ENCODE data around the gene HJURP.

The HJURP gene

GRCh38 chr2:233849607-233850271, 4.6 kb downstream of the HJURP start:
- no peak for DNase-seq (ENCODE audit: low read depth)

GRCh38 chr2:233848276-233848675, 6.1 kb downstream of the HJURP start:
- DNase-seq (ENCODE audit: low read depth) = no peak

- DNase-seq (ENCODE audit: low read depth) = no peak
These were observed 7.0 kb downstream of the HJURP start for GRCh38 chr2:233847248-233847898.

- DNase-seq (ENCODE audit: low read depth) = no peak
These were observed 7.7 kb downstream of the HJURP start for GRCh38 chr2:233846387-233847247.

- DNase-seq (ENCODE audit: low read depth) = no peak
These were observed 8.9 kb downstream of the HJURP start for GRCh38 chr2:233845301-233846060.

- no peak for DNase-seq (ENCODE audit: low read depth)
These were observed 9.5 kb downstream of the HJURP start for GRCh38 chr2:233844836-233845235.

- DNase-seq (ENCODE audit: low read depth) = no peak
These were observed 10.1 kb downstream of the HJURP start for GRCh38 chr2:233844064-233844807.

GRCh38 chr2:233841183-233841582, 13.2 kb downstream of the HJURP start:
- DNase-seq (ENCODE audit: low read depth) = no peak

GRCh38 chr2:233840520-233840919, 13.8 kb downstream of the HJURP start:
- no peak for DNase-seq (ENCODE audit: low read depth)

- no peak for DNase-seq (ENCODE audit: low read depth)
These were observed 14.9 kb downstream of the HJURP start for GRCh38 chr2:233839447-233839820.

- DNase-seq (ENCODE audit: low read depth) = no peak
These were observed 15.4 kb downstream of the HJURP start for GRCh38 chr2:233838726-233839446.

- no peak for DNase-seq (ENCODE audit: low read depth)
These were observed 16.1 kb downstream of the HJURP start for GRCh38 chr2:233838251-233838650.

GRCh38 chr2:233837694-233838229, 16.6 kb downstream of the HJURP start:
- no peak for DNase-seq (ENCODE audit: low read depth)

- no peak for DNase-seq (ENCODE audit: low read depth)
These were observed 18.0 kb downstream of the HJURP start for GRCh38 chr2:233836359-233836758.

- DNase-seq (ENCODE audit: low read depth) = no peak
These were observed 18.8 kb downstream of the HJURP start for GRCh38 chr2:233835230-233836186.

GRCh38 chr2:233833345-233833744, 21.0 kb downstream of the HJURP start:
- DNase-seq (ENCODE audit: low read depth) = no peak

- DNase-seq (ENCODE audit: low read depth) = no peak
These were observed 21.4 kb downstream of the HJURP start for GRCh38 chr2:233832869-233833311.

GRCh38 chr2:233832414-233832813, 21.9 kb downstream of the HJURP start:
- no peak for DNase-seq (ENCODE audit: low read depth)

GRCh38 chr2:233831861-233832260, 22.5 kb downstream of the HJURP start:
- DNase-seq (ENCODE audit: low read depth) = no peak

All from T follicular helper cell (primary cell).